HG03060 (cell line): ENCODE results near the gene TSKS.

Experiments
- ATAC-seq: cut with Tn5 transposase; IDR thresholded peaks from one replicate; pipeline ENCODE4 v1.9.1; 2021; ENCODE audit warnings: low read depth, moderate number of reproducible peaks; ENCODE audit not compliant: unreplicated experiment

The TSKS gene

GRCh38 chr19:49763230-49763629 lies at the start of gene TSKS:
TSKS (minus strand) TSS chr19:49763306; CDS start chr19:49763247, 59 bp downstream.
- ATAC-seq, result no peak

DNA sequence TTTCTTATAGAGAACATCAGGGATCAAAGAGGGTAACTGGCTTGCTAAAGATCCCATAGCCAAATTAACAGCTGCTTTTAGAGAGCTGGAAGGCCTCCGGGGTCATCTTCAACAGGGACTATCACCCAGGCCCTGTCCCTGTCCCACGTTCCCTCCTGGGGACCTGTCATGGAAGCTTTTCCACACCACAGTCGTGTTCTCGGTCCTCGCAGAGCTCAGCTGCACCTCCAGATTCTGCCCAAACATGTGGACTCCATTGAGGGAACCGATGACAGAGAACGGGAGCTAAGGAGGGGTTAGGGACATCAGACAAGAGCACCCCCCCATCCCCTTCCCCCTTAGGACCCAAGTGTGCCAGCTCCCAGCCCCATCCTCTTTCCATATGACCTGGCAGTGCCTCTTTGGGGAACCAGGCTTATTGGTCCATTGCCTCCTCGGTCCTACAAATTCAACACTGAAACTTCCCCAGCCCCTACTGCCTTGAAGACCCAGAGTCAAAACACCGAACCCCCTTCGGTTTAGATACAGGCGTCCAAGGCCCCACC lies 49.4 kb upstream of the TSKS start:
- no peak for ATAC-seq

DNA sequence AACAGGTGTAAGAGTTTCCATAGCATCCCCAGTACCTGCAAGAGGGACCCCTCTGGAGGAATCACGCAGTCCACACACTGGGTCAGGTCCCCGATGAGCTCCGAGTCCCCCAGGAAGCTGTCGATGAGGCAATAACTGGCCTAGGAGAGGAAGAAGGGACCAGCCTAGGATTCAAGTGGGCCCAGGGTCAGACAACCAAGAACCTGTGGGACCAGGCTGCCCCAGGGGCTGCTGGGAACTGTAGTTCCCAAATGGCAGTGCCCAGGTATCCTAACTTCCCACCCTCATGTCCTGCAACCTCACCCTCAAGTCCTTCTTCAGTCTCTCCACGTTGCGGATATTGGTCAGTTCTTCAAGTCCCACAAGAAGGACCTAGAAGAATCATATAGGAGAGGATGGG lies 48.2 kb upstream of the TSKS start:
- ATAC-seq, result no peak

DNA sequence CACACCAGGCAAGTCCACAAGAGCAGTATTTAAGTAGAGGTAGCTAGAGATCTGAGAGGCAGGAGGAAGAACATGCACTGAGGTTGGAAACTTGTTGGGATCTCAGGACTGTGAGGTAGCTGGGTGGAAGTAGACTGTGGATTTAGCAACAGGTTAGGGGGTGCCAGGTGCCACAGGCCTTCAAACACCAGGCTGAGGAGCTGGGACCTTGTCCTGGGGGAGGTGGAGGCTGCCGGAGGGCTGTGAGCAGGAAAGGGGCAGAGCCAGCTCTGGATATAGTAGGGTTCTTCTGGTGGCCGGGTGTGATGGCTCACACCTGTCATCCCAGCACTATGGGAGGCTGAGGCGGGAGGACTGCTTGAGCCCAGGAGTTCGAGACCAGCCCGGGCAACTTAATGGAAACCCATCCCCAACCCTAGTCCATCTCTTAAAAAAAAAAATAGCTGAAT lies 46.9 kb upstream of the TSKS start:
- ATAC-seq, result no peak

DNA sequence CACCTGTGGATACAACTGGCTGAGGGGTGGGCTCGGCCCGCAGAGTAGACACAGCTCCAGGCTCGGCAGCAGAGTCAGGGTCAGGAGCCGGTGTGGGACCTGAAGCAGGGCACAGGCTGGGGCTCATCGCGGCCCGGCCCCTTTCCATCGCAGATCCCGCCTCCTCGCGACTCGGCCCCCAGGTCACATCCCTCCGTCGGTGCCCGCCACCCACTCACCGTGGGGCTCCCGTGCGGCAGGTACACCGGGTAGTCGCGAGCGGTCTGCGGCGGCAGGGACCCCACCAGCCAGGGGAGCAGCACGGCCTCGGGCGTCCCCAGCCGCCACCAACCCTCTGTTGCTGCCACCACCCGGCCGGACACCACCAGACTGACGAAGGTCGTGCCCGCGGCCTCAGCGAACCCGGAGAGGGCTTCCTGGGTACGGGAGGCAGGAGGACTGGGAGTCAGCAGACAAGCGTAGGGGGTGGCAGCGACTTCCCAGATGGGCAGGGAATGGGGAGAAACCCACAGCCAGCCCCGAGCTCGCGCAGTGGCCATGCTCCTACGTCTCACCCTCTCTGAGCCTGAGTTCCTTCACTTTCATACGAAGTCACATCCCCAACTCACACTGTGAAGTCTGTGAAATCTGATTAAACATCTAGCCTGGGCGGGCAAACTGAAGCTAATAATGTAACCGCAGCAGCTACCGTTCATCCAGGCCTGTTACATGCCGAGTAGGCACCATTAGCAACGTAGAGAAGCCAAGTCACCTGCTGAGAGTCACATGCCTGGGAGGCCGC lies 46.2 kb upstream of the TSKS start:
- no peak for ATAC-seq

DNA sequence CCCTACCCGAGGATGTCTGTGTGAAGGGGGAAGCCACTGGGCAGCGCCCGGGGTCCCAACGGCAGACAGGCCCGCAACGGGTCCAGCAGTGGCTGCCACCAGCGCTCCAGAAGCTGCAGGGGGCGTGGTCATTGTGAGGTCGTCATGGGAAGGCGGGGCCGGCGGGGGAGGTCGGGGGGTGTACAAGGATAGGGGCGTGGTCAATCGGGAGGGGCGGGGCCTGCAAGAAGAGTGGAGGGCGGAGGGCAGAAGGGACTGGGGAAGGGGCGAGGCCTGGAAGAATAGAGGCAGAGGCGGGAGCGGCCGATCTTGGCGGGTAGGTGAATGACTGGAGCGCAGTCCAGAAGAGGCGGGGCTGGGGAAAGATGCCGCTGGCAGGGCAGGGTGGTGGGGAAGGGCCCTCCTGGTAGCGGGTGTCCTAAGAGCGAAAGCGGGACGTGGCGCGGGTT lies 45.6 kb upstream of the TSKS start:
- ATAC-seq, result no peak

GRCh38 chr19:49807904-49808675 lies 45.0 kb upstream of the TSKS start:
- no peak for ATAC-seq

DNA sequence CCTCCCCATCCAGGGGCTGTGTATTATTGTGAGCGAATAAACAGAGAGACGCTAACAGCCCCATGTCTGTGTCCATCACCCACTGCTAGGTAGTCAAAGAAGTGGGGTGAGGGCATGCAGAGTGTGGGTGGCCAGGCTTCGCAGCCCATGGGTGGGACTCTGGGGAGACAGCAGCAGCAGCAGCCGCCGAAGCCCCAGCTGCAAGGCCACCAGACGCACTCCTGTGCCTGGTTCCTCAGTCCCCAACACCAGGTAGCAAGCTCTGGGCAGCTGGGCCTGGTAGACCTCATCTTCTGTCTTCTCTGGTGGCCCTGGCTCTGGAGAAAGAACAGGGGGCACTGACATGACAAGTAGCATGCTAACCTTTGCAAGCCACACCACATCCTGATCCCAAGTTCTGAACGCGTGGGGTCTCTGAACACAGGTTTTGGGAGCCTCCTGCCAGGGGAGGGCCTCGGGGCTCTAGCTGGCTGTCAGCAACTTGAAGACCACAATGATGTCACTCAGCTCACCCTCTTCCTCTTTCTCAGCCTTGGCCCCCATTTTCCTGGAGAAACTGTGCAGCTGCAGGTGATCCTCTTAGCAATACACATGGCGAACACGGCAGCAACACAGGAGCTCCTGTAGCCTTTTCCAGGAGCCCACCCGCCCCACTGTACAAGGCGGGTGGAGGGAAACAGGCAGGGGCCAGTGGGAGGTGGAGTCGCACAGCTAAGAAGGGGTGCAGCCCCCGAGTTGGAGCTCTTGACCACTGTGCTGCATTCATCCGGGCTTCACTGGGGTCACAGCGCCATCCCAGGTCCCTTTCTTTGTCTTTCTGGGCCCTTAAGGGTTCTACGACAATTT lies 44.2 kb upstream of the TSKS start:
- no peak for ATAC-seq

DNA sequence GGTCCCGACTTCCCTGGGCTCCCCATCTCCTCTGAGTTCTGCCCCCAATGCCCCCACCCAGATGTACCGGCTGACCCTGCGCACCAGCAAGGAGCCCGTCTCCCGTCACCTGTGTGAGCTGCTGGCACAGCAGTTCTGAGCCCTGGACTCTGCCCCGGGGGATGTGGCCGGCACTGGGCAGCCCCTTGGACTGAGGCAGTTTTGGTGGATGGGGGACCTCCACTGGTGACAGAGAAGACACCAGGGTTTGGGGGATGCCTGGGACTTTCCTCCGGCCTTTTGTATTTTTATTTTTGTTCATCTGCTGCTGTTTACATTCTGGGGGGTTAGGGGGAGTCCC lies 43.5 kb upstream of the TSKS start:
- ATAC-seq, result no peak

GRCh38 chr19:49805822-49806619 lies 42.9 kb upstream of the TSKS start:
- no peak for ATAC-seq

DNA sequence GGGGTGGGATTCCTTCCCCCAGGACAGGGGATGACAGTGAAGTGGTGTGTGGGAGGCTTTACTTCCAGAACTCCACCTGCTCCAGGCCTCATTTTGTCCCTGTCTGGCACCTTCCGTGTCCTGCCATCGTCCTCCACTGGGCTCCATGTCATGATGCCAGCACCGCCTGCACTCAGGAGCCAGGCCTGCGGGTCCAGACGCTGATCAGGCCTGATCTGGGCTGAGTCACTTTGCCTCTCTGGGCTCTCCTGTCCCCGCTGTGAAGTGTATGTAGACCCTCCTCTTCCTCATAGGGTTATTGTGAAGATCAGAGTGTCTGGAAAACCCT lies 40.4 kb upstream of the TSKS start:
- no peak for ATAC-seq

DNA sequence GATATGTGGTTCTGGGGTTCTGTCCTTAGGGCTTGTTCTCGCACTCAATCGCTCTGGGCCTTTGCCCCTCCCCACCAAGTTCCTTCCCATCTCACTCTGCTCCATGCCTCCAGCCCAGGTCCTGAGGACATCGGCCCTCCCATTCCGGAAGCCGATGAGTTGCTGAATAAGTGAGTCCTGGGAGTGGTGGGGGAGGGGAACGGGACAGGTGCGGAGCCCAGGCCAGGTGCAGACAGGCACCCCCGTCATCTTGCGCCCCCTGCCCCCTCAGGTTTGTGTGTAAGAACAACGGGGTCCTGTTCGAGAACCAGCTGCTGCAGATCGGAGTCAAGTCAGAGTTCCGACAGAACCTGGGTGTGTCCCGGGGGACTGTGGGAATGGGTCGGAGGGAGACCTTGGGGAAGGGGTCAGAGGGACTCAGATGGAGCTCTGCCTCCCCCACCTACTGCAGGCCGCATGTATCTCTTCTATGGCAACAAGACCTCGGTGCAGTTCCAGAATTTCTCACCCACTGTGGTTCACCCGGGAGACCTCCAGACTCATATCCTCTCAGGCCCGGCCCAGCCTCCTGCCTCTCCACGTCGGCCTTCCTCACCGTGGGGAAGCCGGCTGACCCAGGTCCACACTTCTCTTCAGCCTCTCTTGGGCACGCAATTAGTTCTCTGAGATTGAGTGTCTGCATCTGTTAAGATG lies 39.9 kb upstream of the TSKS start:
- ATAC-seq, result no peak

- ATAC-seq, result no peak
Measured at GRCh38 chr19:49801966-49802661, 39.0 kb upstream of the TSKS start.

- ATAC-seq, result no peak
Measured at GRCh38 chr19:49801401-49801888, 38.3 kb upstream of the TSKS start.

GRCh38 chr19:49800771-49801170 lies 37.7 kb upstream of the TSKS start:
- no peak for ATAC-seq

- no peak for ATAC-seq
Measured at GRCh38 chr19:49799798-49800376, 36.8 kb upstream of the TSKS start.

DNA sequence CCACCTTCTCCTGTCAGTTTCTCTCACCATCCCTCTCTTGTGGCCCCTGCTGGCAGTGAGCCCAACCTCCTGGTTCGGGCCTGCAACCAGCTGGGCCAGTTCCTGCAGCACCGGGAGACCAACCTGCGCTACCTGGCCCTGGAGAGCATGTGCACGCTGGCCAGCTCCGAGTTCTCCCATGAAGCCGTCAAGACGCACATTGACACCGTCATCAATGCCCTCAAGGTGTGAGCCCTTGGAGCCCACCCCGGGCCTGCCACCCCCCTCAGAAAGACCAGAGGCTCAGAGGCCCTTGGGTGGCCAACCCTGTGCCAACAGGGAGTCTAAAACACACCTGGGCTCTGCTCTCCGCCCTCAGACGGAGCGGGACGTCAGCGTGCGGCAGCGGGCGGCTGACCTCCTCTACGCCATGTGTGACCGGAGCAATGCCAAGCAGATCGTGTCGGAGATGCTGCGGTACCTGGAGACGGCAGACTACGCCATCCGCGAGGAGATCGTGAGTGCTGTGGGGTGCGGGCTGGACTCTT lies 36.2 kb upstream of the TSKS start:
- ATAC-seq, result no peak

- no peak for ATAC-seq
Measured at GRCh38 chr19:49798574-49798973, 35.5 kb upstream of the TSKS start.
